Mononuclear cell (primary cell): ENCODE measurements around the gene PLD1. TPM values are rescaled to one million over a fixed set of nuclear protein-coding genes. Genes with fewer than 3 reads are reported as not detected.

ENCODE experiments used
- H3K27me3 ChIP-seq: 2 replicates; pipeline ENCODE4 v1.6.0; 2011; ENCODE audit warnings: low read length, control low read depth; ENCODE audit not compliant: insufficient read depth
- H3K4me1 ChIP-seq: 2 replicates; pipeline ENCODE4 v1.5.1; 2011; ENCODE audit warnings: mild to moderate bottlenecking, low read length, control low read depth; ENCODE audit not compliant: insufficient read depth
- H3K4me3 ChIP-seq: 2 replicates; pipeline ENCODE4 v1.5.1; 2011; ENCODE audit warnings: mild to moderate bottlenecking, low read length, moderate library complexity
- H3K9me3 ChIP-seq: 2 replicates; pipeline ENCODE4 v1.5.1; 2011; ENCODE audit warnings: low read depth, mild to moderate bottlenecking, control low read depth, low read length
- total RNA-seq: library from RNA; depleted of rRNA; stranded (reverse); fragments of >200 nt; gene quantifications from one replicate; pipeline ENCODE4 v1.2.3, GENCODE V29; 2012

Gene PLD1
- total RNA-seq, 1 donor = 10.4 TPM

- Histone ChIP-seq H3K4me3 (no peak within 1 kb of the TSS), H3K27me3 (no peaks in the 10 kb centered on the region), H3K4me1 (peaks cover 12% of the 10 kb centered on the region), H3K9me3 (no peaks in the 10 kb centered on the region)
These were observed 32.7 kb upstream of the PLD1 start, which contains the start of gene TMEM212 for GRCh38 chr3:171842864-171843518. Gene TMEM212, plus strand, starts transcription at chr3:171843349. Its CDS starts 35 bp downstream, at chr3:171843384.

- Histone ChIP-seq H3K9me3 (no peaks in the 10 kb centered on the region), H3K27me3 (no peaks in the 10 kb centered on the region), H3K4me1 (peaks cover 12% of the 10 kb centered on the region), H3K4me3 (no peak overlapping the region)
These were observed 31.3 kb upstream of the PLD1 start for GRCh38 chr3:171841620-171842000.

GRCh38 chr3:171840811-171841619, 30.7 kb upstream of the PLD1 start:
- peaks cover 12% of the 10 kb centered on the region for H3K4me1 ChIP-seq

GRCh38 chr3:171840445-171840810, 30.1 kb upstream of the PLD1 start:
- peaks cover 14% of the 10 kb centered on the region for H3K4me1 ChIP-seq
- H3K27me3 ChIP-seq = no peaks in the 10 kb centered on the region
- H3K9me3 ChIP-seq = no peaks in the 10 kb centered on the region
- H3K4me3 ChIP-seq = no peak overlapping the region

More at GRCh38 chr3:171840811-171841619, 30.7 kb upstream of the PLD1 start:
- Histone ChIP-seq H3K27me3 (no peaks in the 10 kb centered on the region), H3K9me3 (no peaks in the 10 kb centered on the region), H3K4me3 (no peak overlapping the region)

- Histone ChIP-seq H3K4me1 (peaks cover 18% of the 10 kb centered on the region), H3K4me3 (no peak overlapping the region), H3K27me3 (no peaks in the 10 kb centered on the region), H3K9me3 (no peaks in the 10 kb centered on the region)
These were observed 29.0 kb upstream of the PLD1 start for GRCh38 chr3:171839270-171839669.

- H3K27me3 ChIP-seq = no peaks in the 10 kb centered on the region
- H3K4me1 ChIP-seq = peaks cover 18% of the 10 kb centered on the region
- H3K9me3 ChIP-seq = no peaks in the 10 kb centered on the region
- H3K4me3 ChIP-seq = no peak overlapping the region
These were observed 28.0 kb upstream of the PLD1 start for GRCh38 chr3:171838218-171838720.

GRCh38 chr3:171837698-171838097, 27.4 kb upstream of the PLD1 start:
- Histone ChIP-seq H3K27me3 (no peaks in the 10 kb centered on the region), H3K4me1 (peaks cover 18% of the 10 kb centered on the region), H3K4me3 (no peak overlapping the region), H3K9me3 (no peaks in the 10 kb centered on the region)

- Histone ChIP-seq H3K27me3 (no peaks in the 10 kb centered on the region), H3K4me3 (no peak overlapping the region), H3K4me1 (peaks cover 18% of the 10 kb centered on the region), H3K9me3 (no peaks in the 10 kb centered on the region)
These were observed 26.6 kb upstream of the PLD1 start for GRCh38 chr3:171836855-171837254.

GRCh38 chr3:171835613-171836012, 25.3 kb upstream of the PLD1 start:
- Histone ChIP-seq H3K4me1 (peaks cover 18% of the 10 kb centered on the region), H3K27me3 (no peaks in the 10 kb centered on the region), H3K4me3 (no peak overlapping the region), H3K9me3 (no peaks in the 10 kb centered on the region)

- Histone ChIP-seq H3K27me3 (no peaks in the 10 kb centered on the region), H3K9me3 (no peaks in the 10 kb centered on the region), H3K4me3 (no peak overlapping the region), H3K4me1 (peaks cover 20% of the 10 kb centered on the region)
These were observed 24.8 kb upstream of the PLD1 start for GRCh38 chr3:171835116-171835515.

GRCh38 chr3:171834461-171834801, 24.1 kb upstream of the PLD1 start:
- no peak overlapping the region for H3K4me3 ChIP-seq
- H3K9me3 ChIP-seq = no peaks in the 10 kb centered on the region
- H3K27me3 ChIP-seq = no peaks in the 10 kb centered on the region
- H3K4me1 ChIP-seq = peaks cover 27% of the 10 kb centered on the region

- no peaks in the 10 kb centered on the region for H3K27me3 ChIP-seq
- peaks cover 29% of the 10 kb centered on the region for H3K4me1 ChIP-seq
- no peak overlapping the region for H3K4me3 ChIP-seq
- no peaks in the 10 kb centered on the region for H3K9me3 ChIP-seq
These were observed 23.6 kb upstream of the PLD1 start for GRCh38 chr3:171833789-171834460.

- Histone ChIP-seq H3K4me3 (no peak overlapping the region), H3K27me3 (no peaks in the 10 kb centered on the region), H3K9me3 (no peaks in the 10 kb centered on the region), H3K4me1 (peaks cover 29% of the 10 kb centered on the region)
These were observed 22.7 kb upstream of the PLD1 start for GRCh38 chr3:171832989-171833388.

GRCh38 chr3:171831936-171832335, 21.7 kb upstream of the PLD1 start:
- Histone ChIP-seq H3K4me1 (peaks cover 38% of the 10 kb centered on the region), H3K27me3 (no peaks in the 10 kb centered on the region), H3K4me3 (no peak overlapping the region), H3K9me3 (no peaks in the 10 kb centered on the region)

GRCh38 chr3:171830518-171830875, 20.2 kb upstream of the PLD1 start:
- H3K9me3 ChIP-seq = no peaks in the 10 kb centered on the region
- H3K27me3 ChIP-seq = no peaks in the 10 kb centered on the region
- H3K4me1 ChIP-seq = peaks cover 38% of the 10 kb centered on the region
- H3K4me3 ChIP-seq = no peak overlapping the region
